ENCODE data around the gene AP2S1.
A peak's percentile ranks its signal among the peaks of the same experiment; 100 is the strongest.

The AP2S1 gene

DNA sequence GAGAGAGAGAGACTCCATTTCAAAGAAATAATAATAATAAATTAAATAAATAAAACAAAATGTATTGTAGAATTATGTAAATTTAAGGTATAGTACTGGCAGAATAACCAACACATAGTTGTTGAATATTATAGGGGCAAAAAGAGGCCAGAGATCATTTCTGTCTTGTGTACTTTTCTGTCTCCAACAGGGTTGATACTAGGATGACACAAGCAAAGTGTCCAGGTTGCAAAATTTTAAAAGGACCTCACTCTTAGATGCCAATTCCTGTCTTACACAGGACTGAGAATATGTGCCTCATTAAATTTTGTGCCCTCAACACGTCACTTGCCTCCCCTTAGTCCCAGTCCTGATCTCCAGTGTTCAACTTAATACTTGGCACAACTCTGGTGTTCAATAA lies 2.2 kb upstream of the AP2S1 start:
- no peak overlapping the region for H3K9ac ChIP-seq (ENCODE audit: low read length)
- H3K27ac ChIP-seq (ENCODE audit: low read length), result no peak overlapping the region
- no peaks in the 10 kb centered on the region for H3K4me1 ChIP-seq (ENCODE audit: control insufficient read depth, low read depth, low read length)
- H3K9me3 ChIP-seq (ENCODE audit: control insufficient read depth, low read depth, low read length), result no peaks in the 10 kb centered on the region
- no peak overlapping the region for H3K4me3 ChIP-seq (ENCODE audit: low read length)
- H3K27me3 ChIP-seq (ENCODE audit: control insufficient read depth, insufficient read depth, low read length), result peaks cover 7% of the 10 kb centered on the region
- H3K36me3 ChIP-seq (ENCODE audit: control insufficient read depth, low read depth, low read length), result no peaks in the 10 kb centered on the region

GRCh38 chr19:46849610-46850009 lies 1.0 kb downstream of the AP2S1 start:
- no peak overlapping the region for H3K27ac ChIP-seq (ENCODE audit: low read length)
- no peaks in the 10 kb centered on the region for H3K4me1 ChIP-seq (ENCODE audit: control insufficient read depth, low read depth, low read length)
- H3K9ac ChIP-seq (ENCODE audit: low read length), result peak overlapping the region; percentile 94
- H3K4me3 ChIP-seq (ENCODE audit: low read length), result peak overlapping the region; percentile 94
- H3K27me3 ChIP-seq (ENCODE audit: control insufficient read depth, insufficient read depth, low read length), result no peaks in the 10 kb centered on the region
- no peaks in the 10 kb centered on the region for H3K9me3 ChIP-seq (ENCODE audit: control insufficient read depth, low read depth, low read length)
- no peaks in the 10 kb centered on the region for H3K36me3 ChIP-seq (ENCODE audit: control insufficient read depth, low read depth, low read length)

DNA sequence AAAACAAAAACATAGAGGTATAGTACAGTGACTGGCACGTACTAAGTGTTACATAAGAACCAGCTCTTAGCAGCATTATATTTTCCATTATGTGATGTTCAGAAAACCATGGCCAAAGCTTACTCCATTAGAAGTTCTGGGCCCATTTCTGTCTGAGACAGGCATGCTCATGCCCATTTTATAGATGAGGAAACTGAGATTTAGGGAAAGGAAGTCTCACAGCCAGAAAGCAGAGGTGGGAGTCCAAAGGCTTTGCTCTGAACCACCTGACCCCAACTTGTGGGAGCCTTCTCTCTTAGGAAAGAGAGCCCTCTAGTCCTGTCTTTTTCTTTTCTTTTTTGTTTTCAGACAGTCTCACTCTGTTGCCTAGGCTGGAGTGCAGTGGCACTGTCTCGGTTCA lies 2.3 kb downstream of the AP2S1 start:
- no peak overlapping the region for H3K27ac ChIP-seq (ENCODE audit: low read length)
- H3K4me1 ChIP-seq (ENCODE audit: control insufficient read depth, low read depth, low read length), result no peaks in the 10 kb centered on the region
- peaks cover 3% of the 10 kb centered on the region for H3K36me3 ChIP-seq (ENCODE audit: control insufficient read depth, low read depth, low read length)
- H3K9ac ChIP-seq (ENCODE audit: low read length), result no peak overlapping the region
- H3K9me3 ChIP-seq (ENCODE audit: control insufficient read depth, low read depth, low read length), result no peaks in the 10 kb centered on the region
- no peak overlapping the region for H3K4me3 ChIP-seq (ENCODE audit: low read length)
- no peaks in the 10 kb centered on the region for H3K27me3 ChIP-seq (ENCODE audit: control insufficient read depth, insufficient read depth, low read length)

DNA sequence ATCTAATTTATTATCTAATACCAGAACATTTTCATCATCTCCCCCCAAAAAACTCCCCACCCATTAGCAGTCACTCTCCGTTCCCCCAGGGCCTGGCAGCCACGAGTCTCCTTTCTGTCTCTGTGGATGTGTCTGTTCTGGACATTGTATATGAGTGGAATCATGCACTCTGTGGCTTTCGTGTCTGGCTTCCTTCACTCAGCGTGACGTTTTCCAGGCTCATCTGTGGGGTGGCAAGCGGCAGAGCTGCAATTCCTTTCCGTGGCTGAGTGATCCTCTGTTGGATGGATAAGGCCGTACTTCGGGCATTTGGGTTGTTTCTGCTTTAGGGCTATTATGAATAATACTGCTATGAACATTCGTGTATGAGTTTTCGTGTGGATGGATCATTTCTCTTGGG lies 3.1 kb downstream of the AP2S1 start:
- Histone ChIP-seq H3K9ac (ENCODE audit: low read length) (no peak overlapping the region), H3K9me3 (ENCODE audit: control insufficient read depth, low read depth, low read length) (no peaks in the 10 kb centered on the region), H3K4me1 (ENCODE audit: control insufficient read depth, low read depth, low read length) (no peaks in the 10 kb centered on the region), H3K27ac (ENCODE audit: low read length) (no peak overlapping the region), H3K4me3 (ENCODE audit: low read length) (no peak overlapping the region), H3K27me3 (ENCODE audit: control insufficient read depth, insufficient read depth, low read length) (no peaks in the 10 kb centered on the region), H3K36me3 (ENCODE audit: control insufficient read depth, low read depth, low read length) (peaks cover 8% of the 10 kb centered on the region)

- H3K36me3 ChIP-seq (ENCODE audit: control insufficient read depth, low read depth, low read length), result peaks cover 8% of the 10 kb centered on the region
- H3K9me3 ChIP-seq (ENCODE audit: control insufficient read depth, low read depth, low read length), result no peaks in the 10 kb centered on the region
- no peak overlapping the region for H3K4me3 ChIP-seq (ENCODE audit: low read length)
- no peaks in the 10 kb centered on the region for H3K27me3 ChIP-seq (ENCODE audit: control insufficient read depth, insufficient read depth, low read length)
- H3K27ac ChIP-seq (ENCODE audit: low read length), result no peak overlapping the region
- no peak overlapping the region for H3K9ac ChIP-seq (ENCODE audit: low read length)
- H3K4me1 ChIP-seq (ENCODE audit: control insufficient read depth, low read depth, low read length), result no peaks in the 10 kb centered on the region
Observed at GRCh38 chr19:46845959-46846459, 4.6 kb downstream of the AP2S1 start.

DNA sequence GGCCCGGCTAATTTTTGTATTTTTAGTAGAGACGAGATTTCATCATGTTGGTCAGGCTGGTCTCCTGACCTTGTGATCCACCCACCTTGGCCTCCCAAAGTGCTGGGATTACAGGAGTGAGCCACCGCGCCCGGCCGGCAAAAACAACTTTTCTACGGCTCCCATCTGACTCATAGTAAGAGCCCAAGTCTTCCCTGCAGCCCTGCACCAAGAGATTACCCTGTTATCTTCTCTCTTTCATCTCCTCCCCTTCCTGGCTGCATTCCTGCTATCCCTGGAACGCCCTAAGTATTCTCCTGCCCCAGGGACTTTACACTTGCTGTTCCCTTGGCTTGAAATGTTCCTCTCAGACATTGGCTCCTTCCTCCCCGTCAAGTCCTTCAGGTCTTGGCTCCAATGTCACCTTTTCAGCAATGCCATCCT lies 6.6 kb downstream of the AP2S1 start:
- Histone ChIP-seq H3K4me3 (ENCODE audit: low read length) (no peak overlapping the region), H3K9ac (ENCODE audit: low read length) (no peak overlapping the region), H3K4me1 (ENCODE audit: control insufficient read depth, low read depth, low read length) (peaks cover 4% of the 10 kb centered on the region), H3K9me3 (ENCODE audit: control insufficient read depth, low read depth, low read length) (no peaks in the 10 kb centered on the region), H3K27ac (ENCODE audit: low read length) (no peak overlapping the region), H3K36me3 (ENCODE audit: control insufficient read depth, low read depth, low read length) (peaks cover 17% of the 10 kb centered on the region), H3K27me3 (ENCODE audit: control insufficient read depth, insufficient read depth, low read length) (no peaks in the 10 kb centered on the region)

DNA sequence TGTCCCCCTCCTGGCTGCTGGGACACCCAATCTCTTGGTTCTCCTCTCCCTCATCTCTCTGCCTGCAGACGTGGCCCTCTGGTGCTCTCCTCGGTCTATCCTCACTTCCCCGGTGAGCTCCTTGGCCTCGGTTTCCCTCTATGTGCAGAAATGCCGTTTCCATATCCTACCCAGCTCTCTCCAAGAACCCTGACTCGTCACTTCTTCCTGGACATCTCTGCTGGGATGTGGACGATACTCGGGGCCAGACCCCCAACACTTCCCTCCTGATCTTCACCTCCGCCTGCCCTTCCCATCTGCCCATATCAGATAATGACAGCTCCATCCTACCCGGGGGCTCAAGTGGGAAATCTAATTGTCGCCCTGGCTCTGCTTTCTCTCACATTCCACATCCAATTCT lies 7.9 kb downstream of the AP2S1 start:
- Histone ChIP-seq H3K9ac (ENCODE audit: low read length) (no peak overlapping the region), H3K27ac (ENCODE audit: low read length) (no peak overlapping the region), H3K4me1 (ENCODE audit: control insufficient read depth, low read depth, low read length) (peaks cover 4% of the 10 kb centered on the region), H3K9me3 (ENCODE audit: control insufficient read depth, low read depth, low read length) (no peaks in the 10 kb centered on the region), H3K36me3 (ENCODE audit: control insufficient read depth, low read depth, low read length) (peaks cover 21% of the 10 kb centered on the region), H3K27me3 (ENCODE audit: control insufficient read depth, insufficient read depth, low read length) (no peaks in the 10 kb centered on the region), H3K4me3 (ENCODE audit: low read length) (no peak overlapping the region)

GRCh38 chr19:46841458-46842083 lies 9.1 kb downstream of the AP2S1 start:
- Histone ChIP-seq H3K27me3 (ENCODE audit: control insufficient read depth, insufficient read depth, low read length) (no peaks in the 10 kb centered on the region), H3K4me3 (ENCODE audit: low read length) (no peak overlapping the region), H3K9ac (ENCODE audit: low read length) (no peak overlapping the region), H3K4me1 (ENCODE audit: control insufficient read depth, low read depth, low read length) (peaks cover 4% of the 10 kb centered on the region), H3K9me3 (ENCODE audit: control insufficient read depth, low read depth, low read length) (no peaks in the 10 kb centered on the region), H3K36me3 (ENCODE audit: control insufficient read depth, low read depth, low read length) (peaks cover 23% of the 10 kb centered on the region), H3K27ac (ENCODE audit: low read length) (no peak overlapping the region)

DNA sequence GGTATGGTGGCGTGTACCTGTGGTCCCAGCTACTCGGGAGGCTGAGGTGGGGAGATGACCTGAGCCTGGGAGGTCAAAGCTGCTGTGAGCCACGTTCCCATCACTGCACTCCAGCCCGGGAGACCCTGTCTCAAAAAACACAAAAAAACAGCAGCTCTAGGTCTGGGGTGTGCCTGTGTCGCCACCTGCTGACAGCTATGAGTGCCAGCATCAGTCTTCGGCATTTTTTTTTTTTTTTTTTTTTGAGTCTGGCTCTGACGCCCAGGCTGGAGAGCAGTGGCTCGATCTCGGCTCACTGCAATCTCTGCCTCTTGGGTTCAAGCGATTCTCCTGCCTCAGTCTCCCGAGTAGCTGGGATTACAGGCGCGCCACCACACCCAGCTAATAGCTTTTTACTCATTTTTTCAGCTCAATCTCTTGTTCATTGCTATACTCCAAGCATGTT lies 10.1 kb downstream of the AP2S1 start:
- H3K4me3 ChIP-seq (ENCODE audit: low read length), result no peak overlapping the region
- no peaks in the 10 kb centered on the region for H3K27me3 ChIP-seq (ENCODE audit: control insufficient read depth, insufficient read depth, low read length)
- H3K36me3 ChIP-seq (ENCODE audit: control insufficient read depth, low read depth, low read length), result peaks cover 23% of the 10 kb centered on the region
- H3K9me3 ChIP-seq (ENCODE audit: control insufficient read depth, low read depth, low read length), result no peaks in the 10 kb centered on the region
- H3K9ac ChIP-seq (ENCODE audit: low read length), result no peak overlapping the region
- H3K4me1 ChIP-seq (ENCODE audit: control insufficient read depth, low read depth, low read length), result peaks cover 4% of the 10 kb centered on the region
- H3K27ac ChIP-seq (ENCODE audit: low read length), result no peak overlapping the region

DNA sequence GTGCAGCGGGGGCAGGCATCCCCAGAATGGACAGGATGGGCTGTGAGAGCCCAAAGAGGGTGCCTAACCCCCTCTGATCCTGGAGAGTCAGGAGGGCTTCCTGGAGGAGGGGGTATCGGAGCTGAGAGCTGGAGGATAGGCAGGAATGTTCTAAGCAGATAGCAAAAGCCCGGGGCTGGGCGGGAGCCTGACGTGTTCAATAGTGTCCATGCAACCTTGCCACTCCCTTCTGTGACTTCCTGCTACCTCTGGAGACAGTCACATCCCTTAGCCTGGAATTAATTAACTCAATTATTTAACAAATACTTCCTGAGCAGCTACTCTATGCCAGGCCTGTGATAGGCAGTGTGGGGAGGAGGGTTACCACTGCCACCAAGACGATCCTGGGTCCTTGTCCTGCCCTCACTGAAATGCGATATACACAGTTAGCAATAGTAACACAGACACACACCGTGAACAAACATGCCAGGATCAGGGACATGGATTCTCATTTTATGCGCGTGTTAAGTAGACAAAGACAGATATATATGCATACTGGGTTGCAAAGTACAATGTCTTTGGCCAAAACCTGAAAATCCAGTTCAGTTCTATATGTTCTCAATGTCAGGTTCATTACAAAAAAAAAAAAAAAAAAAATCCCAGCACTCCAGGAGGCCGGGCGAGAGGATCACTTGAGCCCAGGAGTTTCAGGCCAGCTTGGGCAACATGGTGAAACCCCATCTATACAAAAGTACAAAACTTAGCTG lies 10.7 kb downstream of the AP2S1 start:
- Histone ChIP-seq H3K36me3 (ENCODE audit: control insufficient read depth, low read depth, low read length) (peaks cover 23% of the 10 kb centered on the region), H3K9ac (ENCODE audit: low read length) (no peak overlapping the region), H3K9me3 (ENCODE audit: control insufficient read depth, low read depth, low read length) (no peaks in the 10 kb centered on the region), H3K27ac (ENCODE audit: low read length) (no peak overlapping the region), H3K4me3 (ENCODE audit: low read length) (no peak overlapping the region), H3K27me3 (ENCODE audit: control insufficient read depth, insufficient read depth, low read length) (no peaks in the 10 kb centered on the region), H3K4me1 (ENCODE audit: control insufficient read depth, low read depth, low read length) (peaks cover 4% of the 10 kb centered on the region)

- H3K4me3 ChIP-seq (ENCODE audit: low read length), result no peak overlapping the region
- no peaks in the 10 kb centered on the region for H3K9me3 ChIP-seq (ENCODE audit: control insufficient read depth, low read depth, low read length)
- H3K9ac ChIP-seq (ENCODE audit: low read length), result no peak overlapping the region
- no peaks in the 10 kb centered on the region for H3K27me3 ChIP-seq (ENCODE audit: control insufficient read depth, insufficient read depth, low read length)
- no peak overlapping the region for H3K27ac ChIP-seq (ENCODE audit: low read length)
- H3K4me1 ChIP-seq (ENCODE audit: control insufficient read depth, low read depth, low read length), result peaks cover 4% of the 10 kb centered on the region
- H3K36me3 ChIP-seq (ENCODE audit: control insufficient read depth, low read depth, low read length), result peaks cover 19% of the 10 kb centered on the region
Observed at GRCh38 chr19:46838160-46838559, 12.5 kb downstream of the AP2S1 start.

- no peak overlapping the region for H3K9ac ChIP-seq (ENCODE audit: low read length)
- H3K9me3 ChIP-seq (ENCODE audit: control insufficient read depth, low read depth, low read length), result no peaks in the 10 kb centered on the region
- no peak overlapping the region for H3K27ac ChIP-seq (ENCODE audit: low read length)
- H3K4me3 ChIP-seq (ENCODE audit: low read length), result no peak overlapping the region
- H3K4me1 ChIP-seq (ENCODE audit: control insufficient read depth, low read depth, low read length), result no peaks in the 10 kb centered on the region
- no peaks in the 10 kb centered on the region for H3K27me3 ChIP-seq (ENCODE audit: control insufficient read depth, insufficient read depth, low read length)
- H3K36me3 ChIP-seq (ENCODE audit: control insufficient read depth, low read depth, low read length), result peaks cover 14% of the 10 kb centered on the region
Observed at GRCh38 chr19:46834984-46835383, 15.7 kb downstream of the AP2S1 start.

All from iPS-18a (cell line).